Thymus (tissue), 11 donors: ENCODE measurements around the gene TMX4. TPM values are rescaled to one million over a fixed set of nuclear protein-coding genes. Genes with fewer than 3 reads are reported as not detected.

Experiments
- DNase-seq, 9 donors: peaks; one replicate each; pipeline ENCODE4 v3.0.0-alpha.2; 2013; ENCODE audit warnings: low spot score in 9 of 9, low read depth in 6 of 9, missing footprints in 1 of 9
- H3K27ac ChIP-seq, 2 donors: one replicate each; pipeline ENCODE4 v1.5.1; 2013; ENCODE audit warnings: control low read depth in 1 of 2, low read depth in 1 of 2, low read length in 1 of 2, mild to moderate bottlenecking in 1 of 2, moderate library complexity in 1 of 2
- H3K27me3 ChIP-seq, 2 donors: one replicate each; pipeline ENCODE4 v1.5.1; 2013; ENCODE audit warnings: low read length in 1 of 2; ENCODE audit not compliant: control insufficient read depth in 2 of 2, insufficient read depth in 1 of 2
- H3K36me3 ChIP-seq, 2 donors: one replicate each; pipeline ENCODE4 v1.5.1; 2013; ENCODE audit warnings: low read length in 1 of 2, mild to moderate bottlenecking in 1 of 2, moderate library complexity in 1 of 2; ENCODE audit not compliant: control insufficient read depth in 2 of 2, insufficient read depth in 2 of 2
- H3K4me1 ChIP-seq, 2 donors: one replicate each; pipeline ENCODE4 v1.5.1; 2013; ENCODE audit warnings: low read length in 2 of 2; ENCODE audit not compliant: control insufficient read depth in 2 of 2, insufficient read depth in 2 of 2
- H3K4me3 ChIP-seq, 2 donors: one replicate each; pipeline ENCODE4 v1.5.1; 2013; ENCODE audit warnings: low read length in 2 of 2, control low read depth in 1 of 2, mild to moderate bottlenecking in 1 of 2
- H3K9me3 ChIP-seq, 2 donors: one replicate each; pipeline ENCODE4 v1.5.1; 2013; ENCODE audit warnings: low read length in 1 of 2, mild to moderate bottlenecking in 1 of 2; ENCODE audit not compliant: control insufficient read depth in 2 of 2, insufficient read depth in 1 of 2
- WGBS: extraction: QIAGEN DNeasy Blood & Tissue Kit; methylation state at CpG from one replicate; pipeline ENCODE4 v1.1.7; 2013; 5-methylcytosine and 5-hydroxymethylcytosine counted together
- polyA plus RNA-seq: library from polyadenylated mRNA; stranded (reverse); fragments of 200-250 nt; gene quantifications from one replicate; pipeline ENCODE4 v1.2.3, GENCODE V29; 2013
- total RNA-seq: library from RNA; stranded (reverse); fragments of 120-200 nt; gene quantifications from one replicate; pipeline ENCODE4 v1.2.4, GENCODE V29; 2013
- donor health status: healthy.

Gene TMX4
- total and polyA plus RNA-seq, 2 donors, result 10.5 to 12.8 TPM

DNA sequence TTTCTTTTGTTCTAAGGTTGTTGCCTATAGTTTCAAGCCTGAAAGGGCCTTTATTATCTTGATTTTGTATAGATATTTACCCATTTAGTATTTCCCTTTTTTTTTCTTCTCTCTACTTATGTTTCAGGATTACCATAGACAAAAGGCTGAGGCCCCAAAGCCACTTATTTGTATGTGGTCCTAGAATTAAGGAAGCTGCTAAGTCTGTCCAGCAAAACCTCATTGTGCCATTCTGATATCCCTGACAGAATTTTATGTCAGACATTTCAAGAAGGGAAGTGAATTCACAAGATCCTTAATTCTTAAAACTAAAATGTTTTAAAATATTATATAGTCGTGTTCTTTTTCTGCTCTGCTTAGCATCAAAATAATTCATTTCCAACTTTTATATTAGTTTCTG, 86.2 kb downstream of the TMX4 start:
- DNase-seq, result no peak
- WGBS, result 87% methylated on average over 1 of the region's 1 CpG
- Histone ChIP-seq H3K27me3 (no peaks in the 10 kb centered on the region), H3K27ac (no peak overlapping the region), H3K4me1 (no peaks in the 10 kb centered on the region), H3K36me3 (no peaks in the 10 kb centered on the region), H3K9me3 (no peaks in the 10 kb centered on the region), H3K4me3 (no peak overlapping the region)

- Histone ChIP-seq H3K4me3 (no peak overlapping the region), H3K36me3 (no peaks in the 10 kb centered on the region), H3K27ac (no peak overlapping the region), H3K9me3 (no peaks in the 10 kb centered on the region), H3K4me1 (no peaks in the 10 kb centered on the region), H3K27me3 (no peaks in the 10 kb centered on the region)
- DNase-seq, result no peak
Observed at GRCh38 chr20:7930343-7930742, 89.2 kb downstream of the TMX4 start.

Other genes with a start within 250 kb of the TMX4 start
- gene HAO1, start 79.3 kb downstream of the TMX4 start, total RNA-seq, result 0.05 TPM
- 0.02 TPM for gene HAO1, start 79.3 kb downstream of the TMX4 start, polyA plus RNA-seq
- 4.7 TPM for gene PLCB1, start 112.5 kb upstream of the TMX4 start, total RNA-seq
- 4.1 TPM for gene PLCB1, start 112.5 kb upstream of the TMX4 start, polyA plus RNA-seq